GM10847 (cell line): ENCODE results near the gene CENPA.

Experiments used
- POLR2A ChIP-seq: IDR thresholded peaks from 2 replicates; pipeline ENCODE4 v1.6.1; 2011; ENCODE audit not compliant: insufficient read length; ENCODE audit errors: extremely low read depth

CENPA gene

GRCh38 chr2:26757873-26758789 is 27.7 kb upstream of the CENPA start:
- no peak for TF ChIP-seq POLR2A

GRCh38 chr2:26758790-26759321 is 27.0 kb upstream of the CENPA start:
- TF ChIP-seq POLR2A: no peak

GRCh38 chr2:26759845-26760244 is 26.0 kb upstream of the CENPA start:
- no peak for TF ChIP-seq POLR2A

GRCh38 chr2:26763019-26763418 is 22.8 kb upstream of the CENPA start:
- TF ChIP-seq POLR2A: no peak

- TF ChIP-seq POLR2A: peak; percentile 84
Measured at GRCh38 chr2:26764078-26764887, 21.6 kb upstream of the CENPA start, which contains the start of gene SLC35F6. TSS of gene SLC35F6 (plus strand) at chr2:26764284. CDS start at chr2:26764350, 66 bp downstream.

GRCh38 chr2:26764906-26765305 is 20.9 kb upstream of the CENPA start:
- TF ChIP-seq POLR2A: no peak

- no peak for TF ChIP-seq POLR2A
Measured at GRCh38 chr2:26765475-26766200, 20.2 kb upstream of the CENPA start.

GRCh38 chr2:26767129-26767528 is 18.7 kb upstream of the CENPA start:
- no peak for TF ChIP-seq POLR2A

GRCh38 chr2:26767894-26768487 is 17.9 kb upstream of the CENPA start:
- no peak for TF ChIP-seq POLR2A

- TF ChIP-seq POLR2A: no peak
Measured at GRCh38 chr2:26768759-26769088, 17.1 kb upstream of the CENPA start.

GRCh38 chr2:26769089-26769761 is 16.6 kb upstream of the CENPA start:
- TF ChIP-seq POLR2A: no peak

GRCh38 chr2:26770986-26771586 is 14.8 kb upstream of the CENPA start:
- TF ChIP-seq POLR2A: no peak

- TF ChIP-seq POLR2A: no peak
Measured at GRCh38 chr2:26772064-26773001, 13.5 kb upstream of the CENPA start.

- no peak for TF ChIP-seq POLR2A
Measured at GRCh38 chr2:26776195-26776800, 9.6 kb upstream of the CENPA start.
